ENCODE measurements around the gene ATXN3. TPM values are rescaled to one million over a fixed set of nuclear protein-coding genes. Genes with fewer than 3 reads are reported as not detected.
"Not testable (repeated sequence)": the region's sequence is repeated elsewhere in the genome, so short reads cannot be mapped to it uniquely, and the experiment has no call there.

ATXN3 gene
- total and polyA plus RNA-seq, 7 donors, result 5.6 to 10.0 (median 7.1) TPM

DNA sequence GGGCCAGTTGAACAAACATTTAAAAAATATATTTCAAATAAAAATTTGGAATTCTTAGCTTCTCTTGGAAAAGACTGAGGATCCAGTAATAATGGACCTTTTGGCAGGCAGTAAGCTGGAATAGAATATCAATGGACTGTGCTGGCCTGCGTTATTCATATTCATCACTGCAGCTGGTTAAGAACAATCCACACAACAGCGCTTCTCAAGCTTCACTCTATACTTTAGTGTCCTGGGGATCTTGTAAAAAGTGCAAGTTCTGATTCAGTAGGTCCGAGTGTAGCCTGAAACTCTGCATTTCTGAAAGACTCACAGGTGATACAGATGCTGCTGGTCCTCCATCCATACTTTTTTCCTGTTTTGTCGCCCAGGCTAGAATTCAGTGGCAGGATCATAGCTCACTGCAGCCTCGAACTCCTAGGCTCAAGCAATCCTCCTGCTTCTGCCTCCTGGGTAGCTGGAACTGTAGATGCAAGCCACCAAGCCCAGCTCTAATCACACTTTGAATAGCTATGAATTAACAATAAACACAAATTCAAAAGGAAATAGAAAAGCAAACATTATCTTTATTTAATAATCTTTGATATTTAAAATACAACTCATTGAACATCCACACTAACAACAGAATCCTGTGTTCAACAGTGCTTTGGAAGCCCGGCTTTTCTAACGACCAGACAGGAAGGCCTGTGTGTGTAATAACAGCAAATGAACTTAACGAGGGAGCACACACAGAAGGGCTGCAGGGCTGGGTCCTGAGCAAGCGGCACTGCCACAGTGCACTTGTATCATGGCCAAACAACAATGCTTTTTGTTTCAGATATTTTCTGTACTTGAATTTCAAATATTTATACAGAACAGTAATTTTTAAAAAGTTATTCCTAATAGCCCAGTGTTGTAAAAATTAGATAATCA is 48.1 kb downstream of the ATXN3 start:
- intact Hi-C loops (cut with DNase I), result no loop called here
- DNase-seq, result no peak
- 72 to 79% (median 78%) methylated on average over 9 of the region's 9 CpGs for WGBS, 3 donors
- Histone ChIP-seq H3K4me3 (no peak overlapping the region), H3K27ac (no peak overlapping the region), H3K9me3 (no peaks in the 10 kb centered on the region), H3K36me3 (ENCODE audit: insufficient read depth in 1 of 2, low read depth in 1 of 2) (peaks cover 2 to 12% of the 10 kb centered on the region in 2 donors), H3K4me1 (no peaks in the 10 kb centered on the region), H3K27me3 (ENCODE audit: insufficient read depth in 3 of 3, low read length in 2 of 3) (no peaks in the 10 kb centered on the region)
- TF ChIP-seq, protein P1, sequence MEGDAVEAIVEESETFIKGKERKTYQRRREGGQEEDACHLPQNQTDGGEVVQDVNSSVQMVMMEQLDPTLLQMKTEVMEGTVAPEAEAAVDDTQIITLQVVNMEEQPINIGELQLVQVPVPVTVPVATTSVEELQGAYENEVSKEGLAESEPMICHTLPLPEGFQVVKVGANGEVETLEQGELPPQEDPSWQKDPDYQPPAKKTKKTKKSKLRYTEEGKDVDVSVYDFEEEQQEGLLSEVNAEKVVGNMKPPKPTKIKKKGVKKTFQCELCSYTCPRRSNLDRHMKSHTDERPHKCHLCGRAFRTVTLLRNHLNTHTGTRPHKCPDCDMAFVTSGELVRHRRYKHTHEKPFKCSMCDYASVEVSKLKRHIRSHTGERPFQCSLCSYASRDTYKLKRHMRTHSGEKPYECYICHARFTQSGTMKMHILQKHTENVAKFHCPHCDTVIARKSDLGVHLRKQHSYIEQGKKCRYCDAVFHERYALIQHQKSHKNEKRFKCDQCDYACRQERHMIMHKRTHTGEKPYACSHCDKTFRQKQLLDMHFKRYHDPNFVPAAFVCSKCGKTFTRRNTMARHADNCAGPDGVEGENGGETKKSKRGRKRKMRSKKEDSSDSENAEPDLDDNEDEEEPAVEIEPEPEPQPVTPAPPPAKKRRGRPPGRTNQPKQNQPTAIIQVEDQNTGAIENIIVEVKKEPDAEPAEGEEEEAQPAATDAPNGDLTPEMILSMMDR (IDR thresholded peaks at IDR 0.05), result no peak
- no peak for ATAC-seq

DNA sequence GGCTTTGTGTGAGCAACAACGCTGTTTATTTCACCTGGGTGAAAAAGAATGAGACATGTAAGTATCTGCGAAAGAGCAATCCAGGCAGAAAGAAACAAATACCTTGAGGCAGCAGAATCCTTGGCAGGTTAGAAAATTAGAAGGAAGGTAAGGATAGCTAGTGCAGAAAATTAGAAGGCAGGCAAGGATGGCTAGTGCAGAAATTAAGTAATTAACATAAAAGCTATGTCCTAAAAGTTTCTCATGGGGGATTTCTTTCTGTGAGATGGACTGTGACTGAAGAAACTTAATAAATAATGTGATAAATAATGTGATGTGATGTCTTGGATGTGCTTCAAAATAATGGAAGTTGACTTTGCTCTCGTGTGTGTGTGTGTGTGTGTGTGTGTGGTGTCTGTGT is 56.6 kb downstream of the ATXN3 start:
- DNase-seq (no peak), ATAC-seq (no peak)
- Histone ChIP-seq H3K27me3 (ENCODE audit: insufficient read depth in 3 of 3, low read length in 2 of 3) (no peaks in the 10 kb centered on the region), H3K9me3 (no peaks in the 10 kb centered on the region), H3K4me1 (no peaks in the 10 kb centered on the region), H3K27ac (no peak overlapping the region), H3K36me3 (ENCODE audit: insufficient read depth in 1 of 2, low read depth in 1 of 2) (peaks cover 0 to 5% of the 10 kb centered on the region in 2 donors), H3K4me3 (no peak overlapping the region)
- TF ChIP-seq, protein P1 (IDR thresholded peaks at IDR 0.05), result no peak
- intact Hi-C loops (cut with DNase I), result no loop called here
- WGBS, 3 donors, result 78 to 83% (median 79%) methylated on average over 3 of the region's 3 CpGs

DNA sequence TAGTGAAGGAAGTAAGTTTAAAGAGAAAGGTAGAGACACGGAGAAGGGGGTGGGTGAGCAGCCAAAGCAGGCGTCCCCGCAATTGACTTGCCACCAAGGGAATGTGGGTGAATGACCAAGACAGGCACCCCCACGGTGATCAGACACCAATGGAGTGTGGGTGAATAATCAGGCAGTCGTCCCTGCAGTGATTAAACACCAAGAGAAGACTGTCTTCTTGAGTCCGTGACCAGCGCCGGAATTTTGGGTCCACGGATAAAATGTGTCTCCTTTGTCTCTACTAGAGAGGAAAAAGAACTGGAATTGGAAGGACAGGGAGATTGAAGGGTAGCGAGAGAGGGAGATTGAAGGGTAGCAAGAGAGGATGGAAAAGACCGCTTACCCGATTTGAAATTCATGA is 57.2 kb downstream of the ATXN3 start:
- intact Hi-C loops (cut with DNase I); ATAC-seq; H3K27me3 ChIP-seq (ENCODE audit: insufficient read depth in 3 of 3, low read length in 2 of 3); DNase-seq; H3K9me3 ChIP-seq; H3K4me3 ChIP-seq; H3K4me1 ChIP-seq; H3K36me3 ChIP-seq (ENCODE audit: insufficient read depth in 1 of 2, low read depth in 1 of 2); H3K27ac ChIP-seq: not testable (repeated sequence)
- 95 to 97% (median 96%) methylated on average over 12 of the region's 12 CpGs for WGBS, 3 donors

DNA sequence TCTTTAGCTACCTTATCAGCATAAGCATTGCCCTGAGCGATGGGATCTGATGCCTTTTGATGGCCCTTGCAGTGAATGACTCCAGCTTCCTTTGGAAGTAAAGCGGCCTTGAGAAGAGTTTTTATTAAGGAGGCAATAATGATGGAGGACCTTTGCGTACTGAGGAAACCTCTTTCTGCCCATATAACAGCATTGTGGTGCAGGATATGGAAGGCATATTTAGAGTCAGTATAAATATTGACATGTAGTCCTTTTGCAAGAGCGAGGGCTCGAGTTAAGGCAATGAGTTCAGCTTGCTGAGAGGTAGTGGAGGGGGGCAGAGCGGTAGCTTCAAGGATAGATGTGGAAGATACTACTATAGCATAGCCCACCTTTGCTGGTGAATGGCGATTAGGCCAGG is 60.5 kb downstream of the ATXN3 start:
- H3K27ac ChIP-seq; DNase-seq; H3K9me3 ChIP-seq; H3K27me3 ChIP-seq (ENCODE audit: insufficient read depth in 3 of 3, low read length in 2 of 3); ATAC-seq; H3K4me3 ChIP-seq; H3K36me3 ChIP-seq (ENCODE audit: insufficient read depth in 1 of 2, low read depth in 1 of 2); H3K4me1 ChIP-seq; intact Hi-C loops (cut with DNase I): not testable (repeated sequence)
- 92 to 96% (median 93%) methylated on average over 7 of the region's 7 CpGs for WGBS, 3 donors

DNA sequence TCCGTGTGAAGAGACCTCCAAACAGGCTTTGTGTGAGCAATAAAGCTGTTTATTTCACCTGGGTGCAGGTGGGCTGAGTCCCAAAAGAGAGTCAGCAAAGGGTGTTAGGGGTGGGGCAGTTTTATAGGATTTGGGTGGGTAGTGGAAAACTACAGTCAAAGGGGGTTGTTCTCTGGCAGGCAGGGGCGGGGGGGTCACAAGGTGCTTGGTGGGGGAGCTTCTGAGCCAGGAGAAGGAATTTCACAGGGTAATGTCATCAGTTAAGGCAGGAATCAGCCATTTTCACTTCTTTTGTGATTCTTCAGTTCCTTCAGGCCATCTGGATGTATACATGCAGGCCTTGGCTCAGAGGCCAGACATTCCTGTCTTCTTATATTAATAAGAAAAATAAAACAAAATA is 64.6 kb downstream of the ATXN3 start:
- H3K4me1 ChIP-seq, result peaks cover 23% of the 10 kb centered on the region
- H3K27ac ChIP-seq; H3K9me3 ChIP-seq; DNase-seq; H3K36me3 ChIP-seq (ENCODE audit: insufficient read depth in 1 of 2, low read depth in 1 of 2); H3K27me3 ChIP-seq (ENCODE audit: insufficient read depth in 3 of 3, low read length in 2 of 3); H3K4me3 ChIP-seq; ATAC-seq: not testable (repeated sequence)
- intact Hi-C loops (cut with DNase I), result loop anchor here (2.0 to 5.0 kb wide), 2 partner anchors 65 to 66 kb away; partner anchors contain the start of gene ATXN3 (in 2 of the 2)
- WGBS, 3 donors, result 83 to 93% (median 84%) methylated on average over 2 of the region's 2 CpGs

DNA sequence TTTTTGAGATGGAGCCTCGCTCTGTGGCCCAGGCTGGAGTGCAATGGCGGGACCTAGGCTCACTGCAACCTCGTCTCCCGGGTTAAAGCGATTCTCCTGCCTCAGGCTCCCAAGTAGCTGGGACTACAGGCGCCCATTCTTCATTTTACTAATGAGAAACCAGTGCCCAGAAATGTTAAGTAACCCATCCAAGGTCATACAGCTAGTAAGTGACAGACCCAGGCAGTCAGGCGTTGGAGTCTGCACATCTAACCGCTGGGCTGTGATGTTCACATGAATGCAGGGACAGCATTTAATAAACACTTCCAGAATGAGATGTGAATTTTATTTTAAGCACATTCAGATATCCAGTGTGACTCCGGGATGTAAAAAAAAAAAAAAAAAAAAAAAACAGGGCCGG is 65.2 kb downstream of the ATXN3 start:
- no peaks in the 10 kb centered on the region for H3K9me3 ChIP-seq
- no peaks in the 10 kb centered on the region for H3K36me3 ChIP-seq (ENCODE audit: insufficient read depth in 1 of 2, low read depth in 1 of 2)
- TF ChIP-seq, protein P1 (IDR thresholded peaks at IDR 0.05), result no peak
- H3K4me3 ChIP-seq, result peak overlapping the region; percentile 90
- no peak for ATAC-seq
- peak overlapping the region; percentile 98 for H3K27ac ChIP-seq
- intact Hi-C loops (cut with DNase I), result loop anchor here (2.0 to 5.0 kb wide), 2 partner anchors 66 kb away; partner anchors contain the start of gene ATXN3 (in 2 of the 2)
- H3K4me1 ChIP-seq, result peaks cover 28% of the 10 kb centered on the region
- no peak for DNase-seq
- no peaks in the 10 kb centered on the region for H3K27me3 ChIP-seq (ENCODE audit: insufficient read depth in 3 of 3, low read length in 2 of 3)
- 83 to 85% (median 84%) methylated on average over 9 to 10 of the region's 10 CpGs for WGBS, 3 donors
